ENCODE results near the gene GRN.

GRCh38 chr17:44367231-44367979, 22.3 kb downstream of the GRN start:
- TF ChIP-seq CTCF (IDR thresholded peaks at IDR 0.05 in 4 of 5, conservative IDR thresholded peaks at IDR 0.05 in 1 of 5) (no peak), POLR2A (IDR thresholded peaks at IDR 0.05) (no peak)

Data from gastrocnemius medialis (tissue), 4 donors.